Effector memory CD8-positive, alpha-beta T cell (primary cell): ENCODE results near the gene EEPD1.
A peak's percentile ranks its signal among the peaks of the same experiment; 100 is the strongest.
"Not testable (repeated sequence)": the region's sequence is repeated elsewhere in the genome, so short reads cannot be mapped to it uniquely, and the experiment has no call there.

Experiments used
- ATAC-seq: fragments of 150-1000 bp; cut with Tn5 transposase; replicated peaks from 2 replicates; pipeline ENCODE4 v1.10.0; 2021; ENCODE audit warnings: mild to moderate bottlenecking, moderate library complexity
- DNase-seq, 3 experiments: peaks; one replicate each; pipeline ENCODE4 v3.0.0; 2021
- H3K27ac Mint-ChIP-seq, 2 donors: one replicate each; pipeline ENCODE4 v1.8.0; 2022; ENCODE audit warnings: mild to moderate bottlenecking in 2 of 2, mixed read lengths in 2 of 2, moderate library complexity in 2 of 2
- H3K27me3 Mint-ChIP-seq, 2 donors: one replicate each; pipeline ENCODE4 v1.8.0; 2022; ENCODE audit warnings: mixed read lengths in 2 of 2
- H3K36me3 Mint-ChIP-seq: one replicate; pipeline ENCODE4 v1.8.0; 2022; ENCODE audit warnings: mild to moderate bottlenecking, moderate library complexity, mixed read lengths; ENCODE audit not compliant: insufficient read depth
- H3K4me1 Mint-ChIP-seq, 2 donors: one replicate each; pipeline ENCODE4 v1.8.0; 2022; ENCODE audit warnings: low read depth in 2 of 2, mixed read lengths in 2 of 2
- H3K4me3 Mint-ChIP-seq, 2 donors: one replicate each; pipeline ENCODE4 v1.8.0; 2022; ENCODE audit warnings: mild to moderate bottlenecking in 2 of 2, mixed read lengths in 2 of 2, moderate library complexity in 2 of 2
- H3K9me3 Mint-ChIP-seq, 2 donors: one replicate each; pipeline ENCODE4 v1.8.0; 2022; ENCODE audit warnings: mixed read lengths in 2 of 2

Gene EEPD1

GRCh38 chr7:36231406-36231805, 78.4 kb downstream of the EEPD1 start:
- Mint-ChIP-seq H3K27ac (peak overlapping the region in 1 of 2 donors; percentile 15), H3K27me3 (no peaks in the 10 kb centered on the region), H3K4me1 (no peaks in the 10 kb centered on the region), H3K4me3 (no peak overlapping the region), H3K9me3 (no peaks in the 10 kb centered on the region), H3K36me3 (peaks cover 2% of the 10 kb centered on the region)
- DNase-seq (no peak), ATAC-seq (no peak)

GRCh38 chr7:36232555-36232954, 79.5 kb downstream of the EEPD1 start:
- Mint-ChIP-seq H3K27ac (no peak overlapping the region), H3K9me3 (no peaks in the 10 kb centered on the region), H3K27me3 (no peaks in the 10 kb centered on the region), H3K36me3 (peaks cover 2% of the 10 kb centered on the region), H3K4me1 (no peaks in the 10 kb centered on the region), H3K4me3 (no peak overlapping the region)
- ATAC-seq (no peak), DNase-seq (no peak)

GRCh38 chr7:36232971-36233550, 80.0 kb downstream of the EEPD1 start:
- no peak overlapping the region for H3K27ac Mint-ChIP-seq
- ATAC-seq (no peak), DNase-seq (no peak)
- no peaks in the 10 kb centered on the region for H3K4me1 Mint-ChIP-seq
- H3K4me3 Mint-ChIP-seq = no peak overlapping the region
- no peaks in the 10 kb centered on the region for H3K9me3 Mint-ChIP-seq
- H3K27me3 Mint-ChIP-seq = no peaks in the 10 kb centered on the region
- peaks cover 2% of the 10 kb centered on the region for H3K36me3 Mint-ChIP-seq

- Mint-ChIP-seq H3K27me3 (no peaks in the 10 kb centered on the region), H3K9me3 (no peaks in the 10 kb centered on the region), H3K36me3 (peaks cover under 1% of the 10 kb centered on the region), H3K27ac (no peak overlapping the region), H3K4me1 (no peaks in the 10 kb centered on the region), H3K4me3 (no peak overlapping the region)
- ATAC-seq (no peak), DNase-seq (no peak)
These were observed 83.0 kb downstream of the EEPD1 start for GRCh38 chr7:36236073-36236472.

- no peaks in the 10 kb centered on the region for H3K36me3 Mint-ChIP-seq
- H3K9me3 Mint-ChIP-seq = no peaks in the 10 kb centered on the region
- no peak for ATAC-seq
These were observed 85.1 kb downstream of the EEPD1 start for GRCh38 chr7:36238138-36238537.

GRCh38 chr7:36243356-36243755, 90.3 kb downstream of the EEPD1 start:
- H3K4me1 Mint-ChIP-seq, H3K27me3 Mint-ChIP-seq: not testable (repeated sequence)

More at GRCh38 chr7:36238138-36238537, 85.1 kb downstream of the EEPD1 start:
- Mint-ChIP-seq H3K27me3 (no peaks in the 10 kb centered on the region), H3K4me1 (no peaks in the 10 kb centered on the region), H3K27ac (no peak overlapping the region), H3K4me3 (no peak overlapping the region)
- no peak for DNase-seq

GRCh38 chr7:36244001-36244400, 90.9 kb downstream of the EEPD1 start:
- not testable (repeated sequence) for H3K4me3 Mint-ChIP-seq, H3K36me3 Mint-ChIP-seq, H3K27me3 Mint-ChIP-seq, H3K9me3 Mint-ChIP-seq, H3K27ac Mint-ChIP-seq, H3K4me1 Mint-ChIP-seq, DNase-seq, ATAC-seq

More at GRCh38 chr7:36243356-36243755, 90.3 kb downstream of the EEPD1 start:
- H3K27ac Mint-ChIP-seq, H3K36me3 Mint-ChIP-seq, H3K9me3 Mint-ChIP-seq, DNase-seq, ATAC-seq, H3K4me3 Mint-ChIP-seq: not testable (repeated sequence)

GRCh38 chr7:36244429-36244828, 91.4 kb downstream of the EEPD1 start:
- Mint-ChIP-seq H3K27me3 (no peaks in the 10 kb centered on the region), H3K9me3 (no peaks in the 10 kb centered on the region), H3K27ac (no peak overlapping the region), H3K4me1 (no peaks in the 10 kb centered on the region), H3K4me3 (no peak overlapping the region), H3K36me3 (no peaks in the 10 kb centered on the region)
- DNase-seq = no peak
- no peak for ATAC-seq

- H3K27ac Mint-ChIP-seq = no peak overlapping the region
- no peak for ATAC-seq
- no peaks in the 10 kb centered on the region for H3K36me3 Mint-ChIP-seq
- no peaks in the 10 kb centered on the region for H3K27me3 Mint-ChIP-seq
- no peak overlapping the region for H3K4me3 Mint-ChIP-seq
- H3K4me1 Mint-ChIP-seq = no peaks in the 10 kb centered on the region
- no peaks in the 10 kb centered on the region for H3K9me3 Mint-ChIP-seq
- DNase-seq = no peak
These were observed 92.7 kb downstream of the EEPD1 start for GRCh38 chr7:36245684-36246299.

- H3K4me1 Mint-ChIP-seq = no peaks in the 10 kb centered on the region
- peaks cover 0 to 1% of the 10 kb centered on the region in 2 donors for H3K9me3 Mint-ChIP-seq
- no peaks in the 10 kb centered on the region for H3K36me3 Mint-ChIP-seq
- DNase-seq = no peak
- no peak for ATAC-seq
- H3K27ac Mint-ChIP-seq = no peak overlapping the region
- H3K27me3 Mint-ChIP-seq = no peaks in the 10 kb centered on the region
- no peak overlapping the region for H3K4me3 Mint-ChIP-seq
These were observed 96.0 kb downstream of the EEPD1 start for GRCh38 chr7:36249091-36249490.

GRCh38 chr7:36253699-36254098, 100.6 kb downstream of the EEPD1 start:
- H3K4me1 Mint-ChIP-seq = no peaks in the 10 kb centered on the region
- H3K4me3 Mint-ChIP-seq = no peak overlapping the region
- H3K36me3 Mint-ChIP-seq = no peaks in the 10 kb centered on the region
- H3K27me3 Mint-ChIP-seq = peaks cover 0 to 6% of the 10 kb centered on the region in 2 donors
- DNase-seq = no peak
- no peak for ATAC-seq
- peaks cover 0 to 8% of the 10 kb centered on the region in 2 donors for H3K9me3 Mint-ChIP-seq
- H3K27ac Mint-ChIP-seq = no peak overlapping the region

- not testable (repeated sequence) for H3K4me3 Mint-ChIP-seq, H3K27me3 Mint-ChIP-seq, ATAC-seq, H3K36me3 Mint-ChIP-seq, H3K4me1 Mint-ChIP-seq, H3K27ac Mint-ChIP-seq, H3K9me3 Mint-ChIP-seq, DNase-seq
These were observed 105.6 kb downstream of the EEPD1 start for GRCh38 chr7:36258510-36259259.

GRCh38 chr7:36260481-36260880, 107.4 kb downstream of the EEPD1 start:
- Mint-ChIP-seq H3K27ac (no peak overlapping the region), H3K27me3 (peaks cover 0 to 6% of the 10 kb centered on the region in 2 donors), H3K36me3 (no peaks in the 10 kb centered on the region), H3K4me3 (no peak overlapping the region), H3K9me3 (peaks cover 0 to 3% of the 10 kb centered on the region in 2 donors), H3K4me1 (peaks cover 4 to 5% of the 10 kb centered on the region in 2 donors)
- no peak for DNase-seq
- no peak for ATAC-seq
